GM19035 (cell line): ENCODE measurements around the gene ABCG4.
"Not testable (repeated sequence)": the region's sequence is repeated elsewhere in the genome, so short reads cannot be mapped to it uniquely, and the experiment has no call there.

Source experiments
- ATAC-seq: cut with Tn5 transposase; IDR thresholded peaks from one replicate; pipeline ENCODE4 v1.9.1; 2021; ENCODE audit not compliant: unreplicated experiment

The ABCG4 gene

GRCh38 chr11:119149018-119149785, at the start of gene ABCG4:
Gene ABCG4, plus strand, starts transcription at chr11:119149052. Its CDS starts 914 bp downstream, at chr11:119149966.
- no peak for ATAC-seq

- no peak for ATAC-seq
These were observed 49.1 kb upstream of the ABCG4 start for GRCh38 chr11:119099711-119100110.

GRCh38 chr11:119100246-119100970, 48.4 kb upstream of the ABCG4 start:
- ATAC-seq = no peak

- ATAC-seq = peak; percentile 22
These were observed 47.7 kb upstream of the ABCG4 start for GRCh38 chr11:119100994-119101758.

- peak; percentile 75 for ATAC-seq
These were observed 47.0 kb upstream of the ABCG4 start, which contains the start of gene DPAGT1 for GRCh38 chr11:119101759-119102423. Gene DPAGT1, minus strand, starts transcription at chr11:119101853. Its CDS starts 198 bp downstream, at chr11:119101655.

- ATAC-seq = not testable (repeated sequence)
These were observed 45.6 kb upstream of the ABCG4 start for GRCh38 chr11:119103161-119103664.

GRCh38 chr11:119103793-119104192, 45.1 kb upstream of the ABCG4 start:
- ATAC-seq = no peak

- ATAC-seq = peak; percentile 77
These were observed 42.0 kb upstream of the ABCG4 start, which contains the start of gene C2CD2L for GRCh38 chr11:119106564-119107537. Gene C2CD2L, plus strand, starts transcription at chr11:119107344. Its CDS starts 398 bp downstream, at chr11:119107742.

- peak; percentile 32 for ATAC-seq
These were observed 41.2 kb upstream of the ABCG4 start for GRCh38 chr11:119107538-119108145.

- no peak for ATAC-seq
These were observed 40.6 kb upstream of the ABCG4 start for GRCh38 chr11:119108146-119108856.

GRCh38 chr11:119108857-119109221, 40.0 kb upstream of the ABCG4 start:
- no peak for ATAC-seq

GRCh38 chr11:119109843-119110242, 39.0 kb upstream of the ABCG4 start:
- no peak for ATAC-seq

GRCh38 chr11:119110439-119110838, 38.4 kb upstream of the ABCG4 start:
- no peak for ATAC-seq

- ATAC-seq = no peak
These were observed 37.4 kb upstream of the ABCG4 start for GRCh38 chr11:119111361-119111925.

- no peak for ATAC-seq
These were observed 36.4 kb upstream of the ABCG4 start for GRCh38 chr11:119112314-119113020.

- no peak for ATAC-seq
These were observed 35.1 kb upstream of the ABCG4 start for GRCh38 chr11:119113716-119114115.

- no peak for ATAC-seq
These were observed 34.5 kb upstream of the ABCG4 start for GRCh38 chr11:119114351-119114750.
